OCI-LY7 (cell line): ENCODE measurements around the gene CSF1. TPM values are rescaled to one million over a fixed set of nuclear protein-coding genes. Genes with fewer than 3 reads are reported as not detected.

Source experiments
- BruUV-seq: library from RNA; stranded (reverse); fragments of 400-500 nt; replicated peaks from 2 replicates; lab custom pipeline; 2021; lab: Mats Ljungman, UMichigan
- CTCF ChIA-PET: fragments of 300-600 bp; sonication (Branson Sonifier 250); formaldehyde crosslinking; loops from one replicate; lab custom pipeline; 2022; ENCODE audit warnings: antibody characterized with exemption; ENCODE audit not compliant: unreplicated experiment; lab: Charles Lee
- POLR2A ChIA-PET: fragments of 300-600 bp; sonication (Branson Sonifier 250); formaldehyde crosslinking; loops from one replicate; lab custom pipeline; 2022; ENCODE audit warnings: antibody characterized with exemption; lab: Charles Lee
- DNase-seq: peaks from one replicate; pipeline ENCODE4 v3.0.0-alpha.2; 2015; ENCODE audit warnings: low spot score
- H2AFZ ChIP-seq: fragments of 200-600 bp; sonication (generic), shearing (Covaris generic); 2 replicates; pipeline ENCODE4 v1.6.1; 2014; ENCODE audit warnings: mild to moderate bottlenecking, antibody characterized with exemption, low read length, moderate library complexity
- H3K27ac ChIP-seq: fragments of 200-600 bp; sonication (generic); 2 replicates; pipeline ENCODE4 v1.5.1; 2014; ENCODE audit warnings: mixed run types, low read depth, mild to moderate bottlenecking, moderate library complexity, low read length, inconsistent platforms; ENCODE audit not compliant: poor library complexity, severe bottlenecking
- H3K36me3 ChIP-seq: fragments of 200-600 bp; sonication (generic); 2 replicates; pipeline ENCODE4 v1.6.1; 2014; ENCODE audit warnings: mild to moderate bottlenecking, antibody characterized with exemption, low read length, moderate library complexity, mixed read lengths; ENCODE audit not compliant: insufficient read depth
- H3K4me1 ChIP-seq: fragments of 200-600 bp; sonication (generic); 2 replicates; pipeline ENCODE4 v1.5.1; 2014; ENCODE audit warnings: mild to moderate bottlenecking, low read length; ENCODE audit not compliant: insufficient read depth, poor library complexity, severe bottlenecking
- H3K4me2 ChIP-seq: fragments of 200-600 bp; sonication (generic); 2 replicates; pipeline ENCODE4 v1.6.1; 2014; ENCODE audit warnings: mild to moderate bottlenecking, low read length
- H3K4me3 ChIP-seq: fragments of 200-600 bp; sonication (generic); 2 replicates; pipeline ENCODE4 v1.5.1; 2014; ENCODE audit warnings: mild to moderate bottlenecking, low read depth, low read length; ENCODE audit not compliant: poor library complexity, severe bottlenecking
- H3K79me2 ChIP-seq: fragments of 200-600 bp; sonication (generic); 2 replicates; pipeline ENCODE4 v1.6.1; 2016; ENCODE audit warnings: low read depth, mild to moderate bottlenecking, low read length, moderate library complexity, mixed read lengths; ENCODE audit not compliant: insufficient read depth
- H3K9me2 ChIP-seq: fragments of 200-600 bp; sonication (generic); 2 replicates; pipeline ENCODE4 v1.6.1; 2016; ENCODE audit warnings: mild to moderate bottlenecking, low read length, mixed read lengths; ENCODE audit not compliant: insufficient read depth
- H3K9me3 ChIP-seq: fragments of 200-600 bp; sonication (generic); 2 replicates; pipeline ENCODE4 v1.6.1; 2014; ENCODE audit warnings: mild to moderate bottlenecking, mixed run types, low read length, mixed read lengths
- H4K20me1 ChIP-seq: fragments of 200-600 bp; sonication (generic); 2 replicates; pipeline ENCODE4 v1.6.1; 2014; ENCODE audit warnings: mild to moderate bottlenecking, antibody characterized with exemption, low read length, moderate library complexity, mixed read lengths; ENCODE audit not compliant: insufficient read depth
- CTCF ChIP-seq: fragments of 200-600 bp; sonication (generic); conservative IDR thresholded peaks from 2 replicates; pipeline ENCODE4 v1.5.1; 2014; ENCODE audit warnings: mild to moderate bottlenecking, antibody characterized with exemption, low read length, moderate library complexity, mixed read lengths
- EZH2phosphoT487 ChIP-seq: fragments of 200-600 bp; sonication (generic); IDR thresholded peaks from 2 replicates; pipeline ENCODE4 v1.6.1; 2018; ENCODE audit warnings: low read depth, borderline replicate concordance, mild to moderate bottlenecking, mixed run types, antibody characterized with exemption, low read length, moderate library complexity, mixed read lengths
- intact Hi-C: fragments of 100-400 bp; cut with micrococcal nuclease; formaldehyde crosslinking; loops from one replicate; pipeline ENCODE4 v1.10.0; 2022; ENCODE audit not compliant: unreplicated experiment
- total RNA-seq, 2 experiments: library from RNA; depleted of rRNA in 1 of 2; stranded (reverse); fragments of >200 nt in 1 of 2; shearing (Covaris generic) in 1 of 2; gene quantifications; 2 replicates each; pipeline ENCODE4 v1.2.3, GENCODE V29; 2014 to 2022

CSF1 gene
- total RNA-seq, 2 experiments from 2014 or later: not detected

- H3K27ac ChIP-seq: no peak overlapping the region
- no peak overlapping the region for H3K4me2 ChIP-seq
- H2AFZ ChIP-seq: no peak overlapping the region
- no TSS peak for BruUV-seq
- CTCF ChIA-PET: no interaction called here
- H3K9me2 ChIP-seq: no peaks in the 10 kb centered on the region
- TF ChIP-seq CTCF (no peak), EZH2phosphoT487 (no peak)
- POLR2A ChIA-PET: no interaction called here
- H3K79me2 ChIP-seq: no peaks in the 10 kb centered on the region
- no peaks in the 10 kb centered on the region for H3K36me3 ChIP-seq
- H3K4me3 ChIP-seq: no peak overlapping the region
- no peaks in the 10 kb centered on the region for H3K9me3 ChIP-seq
- no peak for DNase-seq
- intact Hi-C loops: no loop called here
- H4K20me1 ChIP-seq: no peaks in the 10 kb centered on the region
- no peaks in the 10 kb centered on the region for H3K4me1 ChIP-seq
These were observed 50.1 kb downstream of the CSF1 start for GRCh38 chr1:109960745-109961094.

GRCh38 chr1:109963864-109964263, 53.2 kb downstream of the CSF1 start:
- H2AFZ ChIP-seq: no peak overlapping the region
- no peaks in the 10 kb centered on the region for H3K9me2 ChIP-seq
- H3K4me3 ChIP-seq: no peak overlapping the region
- H3K27ac ChIP-seq: no peak overlapping the region
- no peaks in the 10 kb centered on the region for H4K20me1 ChIP-seq
- ChIA-PET CTCF (no interaction called here), POLR2A (no interaction called here)
- no peaks in the 10 kb centered on the region for H3K79me2 ChIP-seq
- H3K9me3 ChIP-seq: no peaks in the 10 kb centered on the region
- no peaks in the 10 kb centered on the region for H3K4me1 ChIP-seq
- no peak for TF ChIP-seq CTCF
- TF ChIP-seq EZH2phosphoT487: no peak
- BruUV-seq: no TSS peak
- intact Hi-C loops: no loop called here
- H3K36me3 ChIP-seq: no peaks in the 10 kb centered on the region
- no peak overlapping the region for H3K4me2 ChIP-seq
- no peak for DNase-seq

GRCh38 chr1:109969146-109969829, 58.6 kb downstream of the CSF1 start:
- no peak overlapping the region for H3K4me2 ChIP-seq
- POLR2A ChIA-PET: interaction anchor here (0.6 to 0.7 kb wide), 3 partner anchors 11 to 297 kb away, joined by 3 read pairs; no protein-coding TSS in a partner anchor
- CTCF ChIA-PET: no interaction called here
- H4K20me1 ChIP-seq: no peaks in the 10 kb centered on the region
- no peak overlapping the region for H3K27ac ChIP-seq
- no peaks in the 10 kb centered on the region for H3K9me3 ChIP-seq
- no TSS peak for BruUV-seq
- H3K79me2 ChIP-seq: no peaks in the 10 kb centered on the region
- H3K4me3 ChIP-seq: no peak overlapping the region
- no peaks in the 10 kb centered on the region for H3K4me1 ChIP-seq
- no peaks in the 10 kb centered on the region for H3K9me2 ChIP-seq
- H2AFZ ChIP-seq: no peak overlapping the region
- intact Hi-C loops: no loop called here
- TF ChIP-seq CTCF (no peak), EZH2phosphoT487 (no peak)
- H3K36me3 ChIP-seq: no peaks in the 10 kb centered on the region
- no peak for DNase-seq
